Hepatocyte (in vitro differentiated cells): ENCODE data around the gene IFNL1. TPM values are rescaled to one million over a fixed set of nuclear protein-coding genes. Genes with fewer than 3 reads are reported as not detected.

Experiments
- DNase-seq: peaks from one replicate; pipeline ENCODE4 v3.0.0-alpha.2; 2016; ENCODE audit warnings: low spot score
- H2AFZ ChIP-seq: fragments of 200-600 bp; sonication (generic); 2 replicates; pipeline ENCODE4 v1.6.0; 2016; ENCODE audit warnings: antibody characterized with exemption, mild to moderate bottlenecking
- H3K27ac ChIP-seq: fragments of 200-600 bp; sonication (generic); 2 replicates; pipeline ENCODE4 v1.5.1; 2016; ENCODE audit warnings: mild to moderate bottlenecking
- H3K27me3 ChIP-seq: fragments of 200-600 bp; sonication (generic); 2 replicates; pipeline ENCODE4 v1.6.1; 2016
- H3K36me3 ChIP-seq: fragments of 200-600 bp; sonication (generic); replicated peaks from 2 replicates; pipeline ENCODE4 v1.5.1; 2016; ENCODE audit warnings: low read depth; ENCODE audit not compliant: insufficient read depth
- H3K4me1 ChIP-seq: fragments of 200-600 bp; sonication (generic); 2 replicates; pipeline ENCODE4 v1.5.1; 2016; ENCODE audit warnings: mild to moderate bottlenecking, moderate library complexity; ENCODE audit not compliant: insufficient read depth
- H3K4me2 ChIP-seq: fragments of 200-600 bp; sonication (generic); 2 replicates; pipeline ENCODE4 v1.6.0; 2016
- H3K4me3 ChIP-seq: fragments of 200-600 bp; sonication (generic); 2 replicates; pipeline ENCODE4 v1.5.1; 2016; ENCODE audit warnings: mild to moderate bottlenecking
- H3K79me2 ChIP-seq: fragments of 200-600 bp; sonication (generic); 2 replicates; pipeline ENCODE4 v1.6.0; 2017; ENCODE audit warnings: mild to moderate bottlenecking
- H3K9me2 ChIP-seq: fragments of 200-600 bp; sonication (generic); replicated peaks from 2 replicates; pipeline ENCODE4 v1.6.0; 2017; ENCODE audit warnings: mild to moderate bottlenecking; ENCODE audit not compliant: insufficient read depth
- H3K9me3 ChIP-seq: fragments of 200-600 bp; sonication (generic); 2 replicates; pipeline ENCODE4 v1.5.1; 2016; ENCODE audit warnings: low read depth, mild to moderate bottlenecking
- H4K20me1 ChIP-seq: fragments of 200-600 bp; sonication (generic); 2 replicates; pipeline ENCODE4 v1.6.0; 2016; ENCODE audit warnings: mild to moderate bottlenecking; ENCODE audit not compliant: insufficient read depth, poor library complexity, severe bottlenecking
- EZH2 ChIP-seq: fragments of 200-600 bp; sonication (generic); IDR thresholded peaks from 2 replicates; pipeline ENCODE4 v1.6.1; 2016; ENCODE audit warnings: antibody characterized with exemption, mild to moderate bottlenecking, borderline replicate concordance
- EZH2phosphoT487 ChIP-seq: fragments of 200-600 bp; sonication (generic); IDR thresholded peaks from one replicate; pipeline ENCODE4 v1.6.1; 2018; ENCODE audit warnings: antibody characterized with exemption, mild to moderate bottlenecking, low read depth, moderate library complexity; ENCODE audit not compliant: unreplicated experiment, severe bottlenecking
- WGBS: methylation state at CpG from one replicate; pipeline ENCODE4 v1.1.6; 2016; ENCODE audit warnings: low lambda C conversion rate; ENCODE audit errors: missing lambda C conversion rate; 5-methylcytosine and 5-hydroxymethylcytosine counted together
- polyA plus RNA-seq: library from polyadenylated mRNA; unstranded; fragments of >200 nt; fragmentation: Nextera tagmentation; extraction: Ambion mirVana; gene quantifications from 2 replicates; pipeline ENCODE4 v1.2.1, GENCODE V29; 2016
- total RNA-seq: library from RNA; depleted of rRNA; stranded (reverse); fragments of >200 nt; gene quantifications from 2 replicates; pipeline ENCODE4 v1.2.3, GENCODE V29; 2014
- TF ChIP-seq, protein P1 (sequence below): fragments of 200-600 bp; sonication (generic); IDR thresholded peaks from 2 replicates; pipeline ENCODE4 v1.5.1; 2016; ENCODE audit warnings: antibody characterized with exemption, mild to moderate bottlenecking; ENCODE audit not compliant: poor library complexity

The IFNL1 gene
- total and polyA plus RNA-seq, 2 experiments from 2014 or later: not detected

DNA sequence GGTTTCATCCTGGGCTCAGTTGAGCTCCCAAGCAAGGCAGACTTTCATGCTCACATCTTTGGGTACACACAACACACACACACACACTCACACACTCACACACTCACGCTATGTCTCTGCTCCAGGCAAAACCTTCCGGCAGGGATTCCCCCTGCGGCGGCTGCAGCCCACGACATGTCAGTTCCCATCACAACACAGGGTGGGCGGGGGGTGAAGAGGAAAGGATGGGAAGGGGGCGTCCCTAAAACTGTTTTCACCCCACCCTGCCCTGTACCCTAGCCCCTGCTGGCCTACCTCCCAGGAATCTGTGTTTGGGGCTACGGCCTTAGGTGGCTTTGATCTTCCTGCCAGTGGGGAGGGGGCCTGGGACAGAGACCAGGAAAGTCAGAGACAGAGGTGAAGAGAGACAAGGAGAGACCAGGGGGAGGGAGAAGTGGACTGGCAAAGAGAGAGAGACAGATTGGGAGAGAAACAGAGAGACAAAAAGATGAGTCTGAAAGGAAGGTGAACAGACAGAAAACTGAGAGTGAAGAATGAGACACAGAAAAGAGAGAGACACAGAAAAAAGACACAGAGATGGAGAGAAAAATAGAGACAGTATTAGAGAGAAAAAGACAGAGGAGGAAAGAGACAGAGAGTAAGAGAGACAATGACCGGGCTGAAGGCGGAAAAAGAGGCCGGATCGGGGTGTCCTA lies 20.6 kb downstream of the IFNL1 start:
- no peak overlapping the region for H3K4me3 ChIP-seq
- H3K4me1 ChIP-seq: peaks cover 4% of the 10 kb centered on the region
- H4K20me1 ChIP-seq: no peaks in the 10 kb centered on the region
- no peak overlapping the region for H3K27ac ChIP-seq
- H3K4me2 ChIP-seq: no peak overlapping the region
- no peaks in the 10 kb centered on the region for H3K27me3 ChIP-seq
- no peaks in the 10 kb centered on the region for H3K9me2 ChIP-seq
- WGBS: 95% methylated on average over 12 of the region's 12 CpGs
- H3K36me3 ChIP-seq: no peaks in the 10 kb centered on the region
- TF ChIP-seq EZH2phosphoT487 (no peak), EZH2 (no peak)
- TF ChIP-seq, protein P1, sequence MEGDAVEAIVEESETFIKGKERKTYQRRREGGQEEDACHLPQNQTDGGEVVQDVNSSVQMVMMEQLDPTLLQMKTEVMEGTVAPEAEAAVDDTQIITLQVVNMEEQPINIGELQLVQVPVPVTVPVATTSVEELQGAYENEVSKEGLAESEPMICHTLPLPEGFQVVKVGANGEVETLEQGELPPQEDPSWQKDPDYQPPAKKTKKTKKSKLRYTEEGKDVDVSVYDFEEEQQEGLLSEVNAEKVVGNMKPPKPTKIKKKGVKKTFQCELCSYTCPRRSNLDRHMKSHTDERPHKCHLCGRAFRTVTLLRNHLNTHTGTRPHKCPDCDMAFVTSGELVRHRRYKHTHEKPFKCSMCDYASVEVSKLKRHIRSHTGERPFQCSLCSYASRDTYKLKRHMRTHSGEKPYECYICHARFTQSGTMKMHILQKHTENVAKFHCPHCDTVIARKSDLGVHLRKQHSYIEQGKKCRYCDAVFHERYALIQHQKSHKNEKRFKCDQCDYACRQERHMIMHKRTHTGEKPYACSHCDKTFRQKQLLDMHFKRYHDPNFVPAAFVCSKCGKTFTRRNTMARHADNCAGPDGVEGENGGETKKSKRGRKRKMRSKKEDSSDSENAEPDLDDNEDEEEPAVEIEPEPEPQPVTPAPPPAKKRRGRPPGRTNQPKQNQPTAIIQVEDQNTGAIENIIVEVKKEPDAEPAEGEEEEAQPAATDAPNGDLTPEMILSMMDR: no peak
- no peak for DNase-seq
- no peak overlapping the region for H2AFZ ChIP-seq
- H3K9me3 ChIP-seq: no peaks in the 10 kb centered on the region
- H3K79me2 ChIP-seq: no peaks in the 10 kb centered on the region

DNA sequence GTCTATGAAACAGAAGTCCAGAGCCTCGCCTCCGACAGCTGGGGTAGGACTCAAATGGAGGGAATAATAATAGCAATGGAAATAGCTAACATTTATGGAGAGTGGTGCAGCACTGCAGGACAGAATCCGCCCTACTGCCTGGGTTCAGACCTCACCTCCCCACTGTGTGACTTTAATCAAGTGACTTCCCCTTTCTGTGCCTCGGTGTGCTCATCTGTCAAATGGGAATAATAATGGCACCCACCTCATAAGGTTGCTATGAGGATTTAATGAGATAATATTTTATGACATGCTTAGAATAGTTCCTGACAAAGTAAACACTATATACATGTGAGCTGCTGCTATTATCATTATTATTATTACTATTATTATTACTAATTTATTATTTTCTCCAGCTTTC lies 21.3 kb downstream of the IFNL1 start:
- DNase-seq: no peak
- Histone ChIP-seq H3K4me2 (no peak overlapping the region), H3K4me1 (peaks cover 4% of the 10 kb centered on the region), H3K9me3 (no peaks in the 10 kb centered on the region), H3K4me3 (no peak overlapping the region), H3K27ac (no peak overlapping the region), H2AFZ (no peak overlapping the region), H3K27me3 (no peaks in the 10 kb centered on the region), H3K79me2 (no peaks in the 10 kb centered on the region), H4K20me1 (no peaks in the 10 kb centered on the region), H3K36me3 (no peaks in the 10 kb centered on the region), H3K9me2 (no peaks in the 10 kb centered on the region)
- TF ChIP-seq EZH2: no peak
- TF ChIP-seq EZH2phosphoT487: no peak
- TF ChIP-seq, protein P1: no peak
- 97% methylated on average over 4 of the region's 4 CpGs for WGBS

DNA sequence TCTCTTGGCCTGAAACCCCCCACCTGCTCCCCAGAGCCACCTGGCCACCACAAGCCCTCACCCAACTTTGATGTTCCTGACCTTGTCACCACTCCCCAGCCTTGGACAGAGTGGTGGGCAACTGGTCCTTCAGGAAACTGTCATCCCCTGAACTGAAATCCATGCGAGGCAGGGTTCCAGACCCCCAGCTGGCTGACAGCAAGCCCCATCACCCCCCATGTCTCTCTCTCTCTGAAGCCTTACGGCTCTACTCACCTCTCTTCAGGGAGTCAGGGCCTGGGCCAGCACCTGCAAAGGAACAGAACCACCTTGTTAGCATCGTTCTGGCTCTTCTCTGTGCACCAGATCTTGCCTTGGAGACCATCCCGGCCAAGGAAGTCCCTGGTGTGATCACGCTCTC lies 21.9 kb downstream of the IFNL1 start:
- Histone ChIP-seq H3K4me1 (peaks cover 4% of the 10 kb centered on the region), H3K27ac (no peak overlapping the region), H3K9me2 (no peaks in the 10 kb centered on the region), H2AFZ (no peak overlapping the region), H4K20me1 (no peaks in the 10 kb centered on the region), H3K4me2 (no peak overlapping the region), H3K36me3 (no peaks in the 10 kb centered on the region), H3K27me3 (no peaks in the 10 kb centered on the region), H3K79me2 (no peaks in the 10 kb centered on the region), H3K4me3 (no peak overlapping the region), H3K9me3 (no peaks in the 10 kb centered on the region)
- DNase-seq: no peak
- no peak for TF ChIP-seq EZH2
- TF ChIP-seq, protein P1: no peak
- no peak for TF ChIP-seq EZH2phosphoT487
- 94% methylated on average over 5 of the region's 5 CpGs for WGBS

DNA sequence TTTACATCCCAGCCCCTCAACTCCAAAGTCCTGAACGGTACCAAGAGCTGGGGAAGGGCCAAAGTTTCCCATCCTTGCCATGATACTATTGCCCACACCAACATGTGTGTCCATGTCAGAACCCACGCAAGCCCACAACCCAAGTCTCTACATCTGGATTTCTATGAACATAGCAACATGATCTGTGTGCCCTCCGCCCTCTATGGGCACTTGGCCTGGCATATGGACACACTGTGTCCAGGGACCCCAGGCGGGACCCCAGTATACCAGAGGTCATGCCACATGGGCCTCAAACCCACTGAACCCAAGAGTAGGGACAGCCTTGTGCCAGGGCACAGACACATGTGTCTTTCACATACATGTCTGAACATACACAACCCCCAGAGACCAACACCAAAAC lies 22.5 kb downstream of the IFNL1 start:
- WGBS: 93% methylated on average over 4 of the region's 4 CpGs
- Histone ChIP-seq H3K36me3 (no peaks in the 10 kb centered on the region), H3K9me2 (no peaks in the 10 kb centered on the region), H2AFZ (no peak overlapping the region), H3K27ac (no peak overlapping the region), H3K79me2 (no peaks in the 10 kb centered on the region), H3K4me2 (no peak overlapping the region), H3K9me3 (no peaks in the 10 kb centered on the region), H3K4me1 (peaks cover 4% of the 10 kb centered on the region), H3K27me3 (no peaks in the 10 kb centered on the region), H4K20me1 (no peaks in the 10 kb centered on the region), H3K4me3 (no peak overlapping the region)
- no peak for DNase-seq
- TF ChIP-seq EZH2phosphoT487 (no peak), EZH2 (no peak)
- TF ChIP-seq, protein P1: no peak
